CD4-positive, alpha-beta T cell treated with Interleukin-4 for 4 hours (primary cell): ENCODE results near the gene GLIS1.
"Not testable (repeated sequence)": the region's sequence is repeated elsewhere in the genome, so short reads cannot be mapped to it uniquely, and the experiment has no call there.

Experiments
- DNase-seq: peaks from one replicate; pipeline ENCODE4 v3.0.0-alpha.2; 2020

The GLIS1 gene

GRCh38 chr1:53648516-53648915, 90.4 kb downstream of the GLIS1 start:
- no peak for DNase-seq

GRCh38 chr1:53647915-53648314, 91.0 kb downstream of the GLIS1 start:
- DNase-seq = not testable (repeated sequence)

GRCh38 chr1:53646732-53647131, 92.2 kb downstream of the GLIS1 start:
- no peak for DNase-seq

- no peak for DNase-seq
These were observed 93.3 kb downstream of the GLIS1 start for GRCh38 chr1:53645690-53646078.

- no peak for DNase-seq
These were observed 93.9 kb downstream of the GLIS1 start for GRCh38 chr1:53644909-53645689.

- no peak for DNase-seq
These were observed 94.5 kb downstream of the GLIS1 start for GRCh38 chr1:53644496-53644895.

GRCh38 chr1:53643881-53644390, 95.0 kb downstream of the GLIS1 start:
- DNase-seq = no peak

- no peak for DNase-seq
These were observed 95.7 kb downstream of the GLIS1 start for GRCh38 chr1:53643041-53643880.

GRCh38 chr1:53642607-53643006, 96.4 kb downstream of the GLIS1 start:
- no peak for DNase-seq

GRCh38 chr1:53642215-53642555, 96.8 kb downstream of the GLIS1 start:
- DNase-seq = no peak

GRCh38 chr1:53641481-53642214, 97.3 kb downstream of the GLIS1 start:
- no peak for DNase-seq

GRCh38 chr1:53640701-53641075, 98.3 kb downstream of the GLIS1 start:
- no peak for DNase-seq

GRCh38 chr1:53639996-53640700, 98.8 kb downstream of the GLIS1 start:
- DNase-seq = no peak

GRCh38 chr1:53639251-53639763, 99.7 kb downstream of the GLIS1 start:
- no peak for DNase-seq

- DNase-seq = no peak
These were observed 100.5 kb downstream of the GLIS1 start for GRCh38 chr1:53638360-53639035.

GRCh38 chr1:53637511-53638359, 101.2 kb downstream of the GLIS1 start:
- DNase-seq = no peak

GRCh38 chr1:53636621-53637171, 102.3 kb downstream of the GLIS1 start:
- no peak for DNase-seq

GRCh38 chr1:53634571-53634979, 104.4 kb downstream of the GLIS1 start:
- DNase-seq = no peak

GRCh38 chr1:53633073-53633704, 105.8 kb downstream of the GLIS1 start:
- DNase-seq = no peak
